Stimulated activated CD8-positive, alpha-beta memory T cell treated with anti-CD3 and anti-CD28 coated beads, Interleukin-7, amount 100 ng/mL, for 48 hours (primary cell): Measurements from ENCODE around the gene CTXN1.

Source experiments
- DNase-seq, 2 donors: peaks; one replicate each; pipeline ENCODE4 v3.0.0-alpha.2; 2020; ENCODE audit warnings: low read depth in 1 of 2; ENCODE audit errors: extremely low read depth in 1 of 2

Gene CTXN1

DNA sequence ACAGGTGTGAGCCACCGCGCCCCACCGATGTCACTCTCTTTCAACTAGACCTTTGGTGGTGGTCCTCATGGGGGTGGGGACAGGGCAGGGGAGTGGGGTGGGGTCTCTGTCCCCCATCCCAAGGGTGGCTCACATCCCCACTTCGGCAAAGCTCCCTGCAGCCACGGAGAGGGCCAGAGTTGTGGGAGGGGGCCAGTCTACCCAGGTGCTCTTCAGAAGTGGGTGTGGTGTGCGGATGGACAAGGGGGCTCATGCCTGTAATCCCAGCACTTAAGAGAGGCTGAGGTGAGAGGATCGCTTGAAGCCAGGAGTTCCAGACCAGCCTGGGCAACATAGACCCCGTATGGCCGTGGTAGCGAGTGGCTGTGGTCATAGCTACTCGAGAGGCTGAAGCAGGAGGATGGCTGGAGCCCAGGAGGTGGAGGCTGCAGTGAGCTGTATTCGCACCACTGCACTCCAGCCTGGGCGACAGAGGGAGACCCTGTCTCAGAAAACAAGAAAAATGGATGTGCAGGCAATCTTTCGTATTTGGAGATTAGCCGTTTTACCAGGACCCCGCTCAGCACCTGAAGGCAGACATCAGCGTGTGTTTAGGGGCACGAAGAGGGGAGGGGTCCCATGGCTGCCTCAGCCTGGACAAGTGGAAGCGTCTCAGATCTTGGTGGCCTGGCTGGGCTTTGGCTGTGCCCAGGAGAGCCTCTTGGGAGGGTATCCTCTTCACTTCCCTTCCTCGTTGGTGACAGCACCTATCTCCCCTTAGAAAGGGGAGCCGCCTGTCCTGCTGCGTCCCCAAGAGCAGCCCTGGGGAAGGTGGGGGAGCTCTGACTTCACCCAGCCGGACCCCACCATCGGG is 10.5 kb downstream of the CTXN1 start:
- no peak for DNase-seq

DNA sequence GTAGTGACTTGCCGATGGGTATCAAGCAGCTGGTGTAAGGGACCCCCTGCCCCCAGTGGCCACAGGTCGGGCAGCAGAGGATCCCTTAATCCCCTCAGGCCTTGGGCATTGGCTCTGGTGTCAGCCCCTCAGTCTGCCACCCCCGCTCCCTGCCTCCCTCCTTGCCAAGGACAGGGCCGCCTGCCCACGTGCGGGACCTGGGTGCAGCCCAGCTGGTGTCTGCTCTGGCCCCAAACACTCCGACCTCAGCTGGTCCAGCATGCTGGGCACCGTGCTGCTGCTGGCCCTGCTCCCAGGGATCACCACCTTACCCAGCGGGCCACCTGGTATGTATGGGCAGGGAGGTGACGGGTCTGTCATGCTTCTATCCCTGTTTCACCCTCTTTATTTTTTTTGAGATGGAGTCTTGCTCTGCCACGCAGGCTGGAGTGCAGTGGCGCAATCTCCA is 11.3 kb downstream of the CTXN1 start, which contains the start of gene TGFBR3L:
Gene TGFBR3L (plus strand): TSS at position 233 of the 448 bp plus-strand sequence.
- no peak for DNase-seq

DNA sequence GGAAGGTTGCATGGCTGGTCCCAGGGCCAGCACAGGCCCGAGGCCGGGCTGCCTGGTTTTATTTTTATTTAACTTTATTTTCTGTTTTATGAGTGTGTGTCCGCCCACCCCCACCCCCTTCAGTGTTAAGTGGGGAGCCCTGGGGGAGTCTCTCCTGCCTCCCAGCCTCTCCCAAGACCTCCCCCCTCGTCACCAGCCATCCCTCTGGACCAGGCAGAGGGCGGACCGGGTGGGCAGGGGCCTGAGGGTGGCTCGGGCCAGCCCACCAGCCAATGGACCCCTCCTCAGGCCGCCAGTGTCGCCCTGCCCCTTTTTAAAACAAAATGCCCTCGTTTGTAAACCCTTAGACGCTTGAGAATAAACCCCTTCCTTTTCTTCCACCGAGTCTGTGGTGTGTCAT is 11.8 kb downstream of the CTXN1 start:
- DNase-seq, result no peak

DNA sequence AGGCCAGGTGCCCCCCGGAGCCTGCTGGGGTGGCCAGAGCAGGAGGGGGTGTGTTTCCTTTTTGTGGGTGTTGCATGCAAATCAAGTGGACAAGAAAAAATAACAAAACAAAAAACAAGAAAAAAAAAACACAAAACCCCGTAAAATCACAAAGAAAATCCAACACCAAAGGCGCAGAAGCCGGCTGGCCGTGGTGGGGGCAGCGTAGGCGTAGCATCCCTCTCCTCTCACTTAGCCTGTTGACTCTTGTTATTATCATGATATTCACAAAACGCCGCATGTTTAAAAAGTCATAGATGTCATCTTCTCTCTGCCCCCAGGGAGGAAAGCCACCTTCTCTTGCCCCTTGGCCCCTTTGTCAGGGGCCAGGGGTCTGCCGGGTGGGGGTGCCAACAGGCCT is 12.3 kb downstream of the CTXN1 start:
- DNase-seq, result no peak

DNA sequence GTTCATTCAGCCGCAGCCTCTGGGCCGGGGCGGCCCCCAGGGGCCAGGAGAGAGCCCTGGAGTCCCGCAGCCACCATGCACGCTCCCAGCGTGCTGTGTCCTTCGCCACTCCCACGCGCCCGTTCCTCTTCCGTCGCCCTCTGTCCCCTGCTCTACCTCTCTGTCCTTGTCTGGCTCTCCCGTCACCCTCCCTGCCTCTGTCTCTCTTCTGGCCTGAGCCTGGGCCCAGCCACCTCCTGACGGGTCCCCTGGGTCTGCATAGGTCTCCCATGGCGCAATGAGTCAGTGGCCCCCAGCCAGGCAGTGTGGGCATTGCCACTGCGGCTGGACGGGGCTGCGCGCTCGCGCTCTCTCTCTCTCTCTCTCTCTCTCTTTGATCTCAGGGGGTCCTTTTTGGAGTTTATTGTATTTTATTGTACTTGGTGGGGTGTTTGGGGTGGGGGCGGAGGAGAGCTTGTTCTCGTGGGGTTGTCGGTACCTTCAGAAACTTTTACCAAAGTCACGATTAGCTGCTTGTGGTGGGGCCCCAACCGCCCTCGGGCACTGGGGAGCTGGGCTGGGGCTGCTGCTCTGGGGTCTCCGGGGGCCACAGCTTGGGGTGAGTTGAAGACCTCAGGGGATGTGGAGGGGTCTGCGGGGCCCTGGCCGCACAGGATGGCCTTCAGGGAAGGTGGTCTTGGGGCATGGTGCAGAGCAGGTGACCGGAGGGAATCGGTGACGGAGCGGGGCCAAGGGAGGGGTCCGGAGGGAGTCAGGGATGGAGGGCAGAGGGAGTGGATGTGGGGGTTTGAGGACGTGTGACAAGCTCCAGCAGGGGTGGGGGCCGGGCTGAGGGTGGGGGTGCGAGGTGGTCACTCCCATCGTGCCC is 13.0 kb downstream of the CTXN1 start:
- DNase-seq, result no peak

DNA sequence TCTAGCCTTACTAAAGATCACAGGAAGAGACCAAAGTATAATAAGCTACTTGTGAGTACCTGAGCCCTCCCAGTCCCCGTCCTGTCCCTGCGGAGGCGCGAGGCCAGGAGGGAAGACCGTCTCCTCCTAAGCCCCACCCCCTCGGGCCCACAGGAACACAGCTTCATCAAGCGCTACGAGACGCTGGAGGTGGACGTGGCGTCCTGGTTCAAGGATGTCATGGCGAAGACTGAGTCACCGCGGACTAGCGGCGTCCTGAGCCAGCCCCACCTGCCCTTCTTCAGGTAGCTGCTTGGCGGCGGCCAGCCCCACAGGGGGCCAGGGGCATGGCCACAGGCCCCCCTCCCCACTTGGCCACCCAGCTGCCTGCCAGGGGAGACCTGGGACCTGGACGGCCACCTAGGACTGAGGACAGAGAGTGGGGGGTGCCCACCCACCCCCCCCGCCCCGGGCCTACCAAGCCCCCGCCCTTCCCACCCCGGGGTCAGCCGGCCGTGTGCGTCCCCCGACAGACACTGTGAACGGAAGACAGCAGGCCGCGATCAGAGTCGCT is 13.7 kb downstream of the CTXN1 start:
- DNase-seq, result no peak

DNA sequence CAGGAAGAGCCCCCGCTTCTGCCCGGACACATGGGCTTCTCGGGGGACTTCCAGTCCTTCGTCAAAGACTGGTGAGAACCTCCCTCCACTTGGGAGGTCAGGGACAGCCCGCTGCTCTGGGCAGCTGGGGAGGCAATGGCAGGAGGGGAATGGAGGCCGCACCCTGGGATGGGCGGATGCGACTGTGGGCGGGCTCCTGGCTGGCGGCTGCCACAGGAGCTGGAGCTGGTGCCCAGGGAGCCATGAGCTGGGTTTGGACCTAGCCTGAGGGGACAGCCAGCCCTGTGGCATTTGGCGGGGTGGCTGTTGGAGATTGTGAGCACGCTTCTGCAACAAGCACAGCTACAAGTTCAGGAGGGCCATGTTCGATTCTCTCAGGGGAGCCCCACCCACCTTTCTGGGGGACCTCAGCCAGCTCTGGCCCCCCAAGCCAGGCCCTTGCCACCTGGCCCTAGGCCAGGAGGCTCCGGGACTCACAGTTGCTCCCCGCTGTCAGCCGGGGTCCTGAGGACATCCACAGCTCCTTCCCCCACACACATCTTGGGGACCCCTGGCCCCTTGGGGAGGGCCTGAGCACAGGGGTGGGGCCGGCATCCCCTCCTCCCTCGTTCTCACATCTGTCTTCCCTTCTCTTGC is 14.3 kb downstream of the CTXN1 start:
- DNase-seq, result no peak

DNA sequence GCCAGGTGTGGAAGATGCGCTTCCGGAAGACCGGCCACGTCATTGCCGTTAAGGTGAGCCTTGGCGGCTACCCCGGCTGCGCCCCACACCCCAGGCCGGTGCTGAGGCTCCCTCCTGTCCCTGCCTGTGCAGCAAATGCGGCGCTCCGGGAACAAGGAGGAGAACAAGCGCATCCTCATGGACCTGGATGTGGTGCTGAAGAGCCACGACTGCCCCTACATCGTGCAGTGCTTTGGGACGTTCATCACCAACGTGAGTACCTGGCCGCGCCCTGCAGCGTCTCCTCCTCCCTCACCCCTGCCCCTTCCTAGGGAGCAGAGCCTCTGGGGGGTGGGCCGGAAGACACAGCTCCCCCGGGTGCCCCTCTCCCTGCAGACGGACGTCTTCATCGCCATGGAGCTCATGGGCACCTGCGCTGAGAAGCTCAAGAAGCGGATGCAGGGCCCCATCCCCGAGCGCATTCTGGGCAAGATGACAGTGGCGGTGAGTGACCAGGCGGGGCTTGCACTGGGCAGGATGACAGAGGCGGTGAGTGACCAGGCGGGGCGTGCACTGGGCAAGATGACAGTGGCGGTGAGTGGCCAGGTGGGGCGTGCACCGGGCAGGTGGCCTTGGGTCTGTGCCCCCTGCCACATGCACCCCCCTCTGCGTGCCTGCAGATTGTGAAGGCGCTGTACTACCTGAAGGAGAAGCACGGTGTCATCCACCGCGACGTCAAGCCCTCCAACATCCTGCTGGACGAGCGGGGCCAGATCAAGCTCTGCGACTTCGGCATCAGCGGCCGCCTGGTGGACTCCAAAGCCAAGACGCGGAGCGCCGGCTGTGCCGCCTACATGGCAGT is 15.4 kb downstream of the CTXN1 start:
- DNase-seq, result no peak

DNA sequence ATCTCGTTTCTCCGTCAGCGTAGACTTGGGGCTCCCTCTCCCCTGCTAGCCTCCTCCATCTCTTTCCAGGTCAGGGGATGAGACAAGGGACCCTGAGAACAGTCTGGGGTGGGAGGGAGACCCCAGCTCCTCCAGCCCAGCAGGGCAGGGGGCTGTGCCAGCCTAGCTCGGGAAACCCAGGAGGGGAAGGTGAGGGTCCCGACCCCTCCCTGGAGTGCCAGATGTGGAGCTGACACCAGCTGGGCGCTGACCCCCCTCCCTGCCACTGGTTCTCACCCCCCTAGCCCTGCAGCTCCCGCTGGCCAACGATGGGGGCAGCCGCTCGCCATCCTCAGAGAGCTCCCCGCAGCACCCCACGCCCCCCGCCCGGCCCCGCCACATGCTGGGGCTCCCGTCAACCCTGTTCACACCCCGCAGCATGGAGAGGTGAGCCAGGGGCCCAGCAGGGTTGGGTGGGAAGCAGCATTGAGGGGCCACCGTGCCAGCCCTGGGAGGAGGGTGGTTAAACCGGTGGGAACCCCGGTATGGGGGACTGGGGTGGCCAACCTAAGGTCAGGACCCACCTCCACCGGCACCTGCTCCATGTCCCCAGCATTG is 16.4 kb downstream of the CTXN1 start:
- no peak for DNase-seq

DNA sequence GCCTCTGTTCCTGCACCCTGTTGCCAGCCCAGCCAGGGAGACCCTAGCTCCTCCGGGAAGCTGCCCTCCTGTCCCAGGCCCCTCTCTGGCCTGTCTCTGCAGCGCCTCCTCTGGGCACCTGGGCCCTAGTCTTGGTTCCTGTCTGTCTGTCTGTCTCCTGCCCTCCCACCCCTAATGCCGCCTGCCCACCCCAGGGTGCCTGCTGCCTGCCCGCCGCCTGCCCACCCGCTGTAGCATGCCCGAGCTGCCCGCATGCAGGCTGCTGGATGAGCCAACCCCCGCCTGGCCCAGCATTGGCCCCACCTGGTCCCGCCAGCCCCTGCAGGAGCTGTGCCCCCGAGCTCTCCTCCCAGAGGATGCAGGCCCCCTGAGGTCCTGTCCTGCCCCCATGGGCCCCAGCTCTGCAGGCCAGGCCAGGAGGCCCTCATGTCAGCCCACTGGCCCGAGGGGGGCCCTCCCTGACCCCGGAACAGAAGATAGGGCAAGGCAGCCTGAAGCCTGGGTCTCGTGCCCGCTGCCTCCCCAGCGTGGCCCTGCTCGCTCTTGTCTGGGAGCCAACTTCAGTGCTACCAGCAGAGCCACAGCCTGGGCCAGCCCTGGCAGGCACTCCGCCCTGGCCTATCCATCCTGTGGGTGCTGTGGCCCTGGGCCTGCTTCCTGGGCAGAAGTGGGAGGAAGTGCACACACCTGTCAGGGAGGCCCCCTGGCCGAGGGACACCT is 17.0 kb downstream of the CTXN1 start:
- DNase-seq, result no peak

DNA sequence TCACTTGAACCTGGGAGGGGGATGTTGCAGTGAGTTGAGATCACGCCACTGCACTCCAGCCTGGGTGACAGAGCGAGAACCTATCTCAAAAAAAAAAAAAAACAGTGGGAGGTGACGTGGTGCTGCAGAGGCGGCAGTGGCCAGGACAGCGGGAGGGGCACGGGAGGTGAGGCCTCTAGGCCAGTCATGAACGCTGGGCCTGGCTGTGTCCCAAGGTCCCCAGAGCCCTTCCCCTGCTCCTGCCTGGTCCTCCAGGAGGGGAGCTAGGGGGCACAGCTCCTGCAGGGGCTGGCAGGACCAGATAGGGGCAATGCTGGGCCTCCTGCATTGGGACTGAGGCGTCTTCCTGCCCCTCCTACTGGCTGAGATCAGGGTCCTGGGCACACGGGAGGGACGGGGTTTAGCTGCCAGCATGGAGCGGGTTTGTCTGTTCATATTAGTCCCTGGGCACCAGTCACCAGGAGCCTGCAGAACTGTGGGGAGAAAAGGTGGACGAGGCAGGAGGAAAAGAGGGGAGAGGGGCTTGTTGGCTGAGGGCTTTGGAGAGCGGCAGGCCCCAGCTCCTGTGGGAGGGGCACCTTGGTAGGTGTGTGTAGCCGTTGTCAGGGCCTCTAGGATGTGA is 17.7 kb downstream of the CTXN1 start:
- DNase-seq, result no peak

DNA sequence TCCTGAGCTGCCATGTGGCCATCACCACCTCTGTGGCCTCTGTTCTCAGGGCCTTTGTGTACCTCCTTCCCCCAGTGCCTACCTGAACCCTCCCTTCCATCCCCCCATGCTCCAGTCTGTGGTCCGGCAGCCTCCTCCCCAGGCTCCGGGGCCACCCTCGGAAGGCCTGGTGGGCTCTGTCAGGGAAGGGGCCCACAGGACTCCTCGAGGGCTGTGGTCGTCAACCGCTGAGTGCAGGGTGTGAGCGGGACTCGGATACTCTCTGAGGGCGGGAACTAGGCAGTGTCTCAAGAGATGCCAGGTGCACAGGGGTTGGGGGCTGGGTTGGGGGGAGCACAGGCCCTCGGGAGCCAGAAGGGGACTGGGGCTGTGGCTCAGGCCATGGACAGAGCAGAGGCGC is 18.4 kb downstream of the CTXN1 start:
- DNase-seq, result no peak

DNA sequence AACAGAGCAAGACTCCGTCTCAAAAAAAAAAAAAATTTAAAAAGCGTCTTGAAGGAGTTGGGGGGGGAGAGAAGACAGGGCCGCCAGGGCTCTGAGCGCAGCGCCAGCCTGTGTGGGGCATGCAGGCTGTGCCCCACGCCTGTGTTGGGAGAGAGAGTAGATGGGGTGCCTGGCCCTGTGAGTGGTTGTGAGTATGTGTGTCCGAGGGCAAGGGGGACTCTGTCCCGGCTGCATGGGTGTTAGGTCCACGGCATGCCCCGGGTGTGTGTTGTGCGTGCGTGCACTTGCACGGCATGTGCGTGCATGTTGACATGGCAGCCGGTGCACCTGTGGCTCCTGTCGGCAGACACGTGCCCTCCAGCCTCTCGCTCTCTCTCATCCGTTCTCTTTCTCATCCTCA is 18.8 kb downstream of the CTXN1 start:
- no peak for DNase-seq

DNA sequence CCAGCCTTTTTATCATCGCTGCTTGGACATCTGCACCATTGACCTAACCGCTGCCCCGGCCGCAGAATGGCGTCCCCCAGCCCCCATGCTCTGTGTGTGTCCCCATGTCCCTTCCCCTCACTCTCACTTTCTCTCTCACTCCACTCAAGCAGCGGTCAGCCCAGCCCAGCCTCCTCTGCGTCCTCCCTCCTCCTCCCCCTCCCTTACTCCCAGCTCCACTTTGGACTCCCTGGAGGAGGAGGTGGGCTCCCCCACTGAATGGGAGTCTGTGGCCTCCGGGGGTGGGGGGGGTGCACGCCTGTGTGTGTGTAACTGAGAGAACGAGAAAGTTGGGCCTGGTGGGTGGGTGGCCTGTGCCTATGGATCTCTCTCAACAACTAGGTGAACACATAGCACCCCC is 20.1 kb downstream of the CTXN1 start:
- DNase-seq, result no peak

DNA sequence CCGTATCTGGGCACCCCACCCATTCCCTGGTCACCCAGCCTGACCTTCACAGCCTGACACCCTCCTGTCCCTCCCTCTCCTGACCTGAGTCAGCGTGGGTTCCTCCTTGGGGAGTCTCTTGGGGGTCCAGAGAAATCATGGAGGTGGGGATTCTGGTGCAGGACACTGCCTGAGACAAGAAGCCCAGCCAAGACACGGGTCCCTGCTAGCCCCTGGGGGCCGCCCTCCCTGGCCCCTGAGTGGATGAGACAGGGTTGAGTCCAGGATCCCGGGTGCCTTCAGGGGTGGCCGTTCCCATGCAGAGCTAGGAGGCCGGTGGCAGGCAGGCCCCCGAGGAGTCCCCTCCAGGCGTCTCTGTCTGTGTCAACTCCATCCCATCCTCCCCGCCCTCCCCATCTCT is 20.7 kb downstream of the CTXN1 start:
- no peak for DNase-seq

DNA sequence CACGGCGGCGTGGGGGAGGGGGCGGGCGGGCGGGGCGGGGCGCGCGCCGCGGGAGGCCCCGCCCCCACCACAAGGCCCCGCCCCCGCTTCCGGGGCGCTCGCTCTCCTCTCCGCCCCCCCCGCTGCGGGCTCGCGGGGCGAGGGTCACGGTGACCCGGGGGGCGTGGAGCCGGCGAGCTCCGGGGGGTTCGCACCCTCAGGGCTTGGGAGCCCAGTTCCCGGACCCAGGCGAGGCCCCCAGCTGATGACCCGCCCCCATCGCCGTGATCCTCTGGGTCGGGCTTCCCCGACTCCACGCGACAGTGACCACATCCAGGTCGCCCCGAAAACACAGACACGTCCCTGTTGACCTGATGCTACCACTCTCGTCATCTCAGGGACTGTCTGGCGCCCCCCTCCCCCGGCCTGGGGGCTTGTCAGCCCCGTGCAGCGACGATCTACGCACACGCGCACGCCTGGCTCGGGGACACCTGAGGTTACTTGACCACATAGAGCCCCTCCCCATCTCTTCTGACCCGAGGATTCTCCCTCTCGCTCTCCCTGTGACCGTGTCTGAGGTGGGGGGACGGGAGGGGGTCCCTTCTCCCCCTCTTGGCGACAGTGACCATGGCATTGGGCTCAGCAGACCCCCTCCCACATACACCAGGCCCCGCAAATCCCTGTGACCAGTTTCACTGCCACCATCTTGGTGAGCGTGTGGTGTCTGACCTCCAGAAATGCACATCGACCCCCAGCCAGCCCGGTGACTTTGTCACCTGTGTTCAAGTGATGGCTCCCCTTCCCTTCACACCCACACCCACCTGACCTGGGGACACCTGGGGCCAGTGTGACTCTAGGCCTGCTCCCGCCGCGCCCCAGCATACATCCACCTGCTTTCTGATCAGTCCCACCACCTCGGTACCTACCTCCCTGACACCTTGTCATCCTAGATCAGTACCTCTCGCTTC is 21.6 kb downstream of the CTXN1 start:
- DNase-seq, result peak in 1 of 2 donors; percentile 45

DNA sequence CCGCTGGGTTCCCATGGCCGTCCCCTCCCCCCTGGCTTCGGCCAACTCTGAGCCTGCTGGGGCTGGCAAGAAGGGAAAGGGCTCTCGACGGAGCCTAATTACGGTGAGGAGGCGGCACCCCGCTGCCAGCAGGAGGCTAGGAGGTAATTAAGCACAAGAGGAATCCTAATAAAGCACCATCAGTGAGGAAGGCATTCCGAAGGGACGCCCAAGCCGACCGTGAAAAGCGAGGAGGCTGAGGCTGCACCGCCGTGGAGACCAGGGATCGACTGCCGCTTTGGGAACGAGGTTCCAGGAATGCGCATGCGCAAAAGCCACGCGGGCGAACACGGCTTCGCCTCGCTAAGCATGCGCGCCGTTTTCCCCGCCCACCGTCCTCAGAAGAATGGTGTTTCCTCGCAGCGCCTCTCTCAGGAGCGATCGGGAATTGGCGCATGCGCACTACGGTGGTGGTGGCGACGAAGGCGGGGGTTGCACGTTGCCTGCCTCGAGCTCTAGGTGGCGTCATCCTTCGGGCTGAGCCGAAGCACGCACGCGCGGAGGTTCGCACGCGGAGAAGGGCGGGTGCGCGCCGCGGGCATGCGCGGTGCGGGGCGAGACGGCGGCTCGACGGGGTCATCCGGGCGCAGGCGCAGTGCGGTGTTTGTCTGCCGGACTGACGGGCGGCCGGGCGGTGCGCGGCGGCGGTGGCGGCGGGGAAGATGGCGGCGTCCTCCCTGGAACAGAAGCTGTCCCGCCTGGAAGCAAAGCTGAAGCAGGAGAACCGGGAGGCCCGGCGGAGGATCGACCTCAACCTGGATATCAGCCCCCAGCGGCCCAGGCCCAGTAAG is 22.5 kb downstream of the CTXN1 start, which contains the start of gene MAP2K7:
Gene MAP2K7 (plus strand): TSS at position 634 of the 830 bp plus-strand sequence. CDS start 68 bp downstream, at position 702.
- peak; percentile 100 for DNase-seq
